Measurements from ENCODE around the gene FYN. TPM values are rescaled to one million over a fixed set of nuclear protein-coding genes. Genes with fewer than 3 reads are reported as not detected.

FYN gene
- total and polyA plus RNA-seq, 10 of the 15 experiments (the other 5 are each of a cell fraction or from before 2014, with no cell fraction given) = 51.4 to 247 (median 138) TPM

DNA sequence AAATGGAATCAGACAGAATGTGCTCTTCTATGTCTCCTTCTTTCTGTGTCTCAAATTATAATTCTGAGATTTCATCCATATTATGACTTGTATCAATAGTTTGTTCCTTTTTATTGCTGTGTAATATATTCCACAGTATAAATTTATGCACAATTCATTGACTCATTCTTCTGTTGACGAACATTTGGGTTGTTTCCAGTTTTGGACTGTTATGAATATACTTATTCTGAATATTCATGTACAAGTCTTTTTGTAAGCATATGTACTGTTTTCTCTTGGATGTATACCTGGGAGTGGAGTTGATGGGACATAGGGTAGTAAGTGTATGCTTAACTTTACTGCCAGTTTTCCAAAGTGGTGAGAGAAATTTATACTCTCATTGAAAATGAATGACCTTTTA, 239.4 kb downstream of the FYN start:
- H4K20me1 ChIP-seq (ENCODE audit: control insufficient read depth, insufficient read depth) = no peaks in the 10 kb centered on the region
- no peaks in the 10 kb centered on the region for H3K4me1 ChIP-seq (ENCODE audit: control insufficient read depth, insufficient read depth, low read length)
- no peak overlapping the region for H3K4me3 ChIP-seq
- H3K27me3 ChIP-seq (replicated peaks in 1 of 2; ENCODE audit: control insufficient read depth in 2 of 2, insufficient read depth in 2 of 2, low read length in 1 of 2) = no peaks in the 10 kb centered on the region
- RAD21 ChIA-PET (ENCODE audit: unreplicated experiment) = no interaction called here
- no peak overlapping the region for H3K4me2 ChIP-seq (ENCODE audit: control insufficient read depth, insufficient read depth)
- H2AFZ ChIP-seq (ENCODE audit: control insufficient read depth, low read depth, low read length) = no peak overlapping the region
- FAIRE-seq (no peak), DNase-seq (ENCODE audit: low read depth, low spot score) (no peak), ATAC-seq (no peak)
- no peaks in the 10 kb centered on the region for H3K79me2 ChIP-seq (ENCODE audit: control insufficient read depth, insufficient read depth, low read length)
- intact Hi-C loops (cut with micrococcal nuclease; ENCODE audit: unreplicated experiment) (no loop called here), in situ Hi-C loops (cut with MboI) (no loop called here)
- no peaks in the 10 kb centered on the region; the same call in 2 of the 3 replicates for H3K9me3 ChIP-seq (replicated peaks; ENCODE audit: control insufficient read depth, insufficient read depth, low read length)
- POLR2A ChIA-PET = no interaction called here
- SMC1A ChIA-PET (ENCODE audit: uncharacterized antibody, unreplicated experiment) = interaction anchor here (1.1 to 1.2 kb wide), 2 partner anchors 22 to 28 kb away, joined by 3 read pairs; partner anchors contain the start of gene TRAF3IP2
- H3K9ac ChIP-seq (ENCODE audit: control insufficient read depth, insufficient read depth, low read length) = no peak overlapping the region
- BruUV-seq (replicated peaks) = no TSS peak
- CTCF ChIA-PET = no interaction called here
- 0% methylated on average over 1 of the region's 1 CpG for WGBS (ENCODE audit: insufficient coverage, insufficient replicate concordance, low lambda C conversion rate, missing lambda C conversion rate)
- no peak overlapping the region for H3K27ac ChIP-seq (ENCODE audit: control insufficient read depth, insufficient read depth)
- no peaks in the 10 kb centered on the region for H3K36me3 ChIP-seq (ENCODE audit: control insufficient read depth in 2 of 2, insufficient read depth in 2 of 2, low read length in 1 of 2)
- TF ChIP-seq, protein P1, sequence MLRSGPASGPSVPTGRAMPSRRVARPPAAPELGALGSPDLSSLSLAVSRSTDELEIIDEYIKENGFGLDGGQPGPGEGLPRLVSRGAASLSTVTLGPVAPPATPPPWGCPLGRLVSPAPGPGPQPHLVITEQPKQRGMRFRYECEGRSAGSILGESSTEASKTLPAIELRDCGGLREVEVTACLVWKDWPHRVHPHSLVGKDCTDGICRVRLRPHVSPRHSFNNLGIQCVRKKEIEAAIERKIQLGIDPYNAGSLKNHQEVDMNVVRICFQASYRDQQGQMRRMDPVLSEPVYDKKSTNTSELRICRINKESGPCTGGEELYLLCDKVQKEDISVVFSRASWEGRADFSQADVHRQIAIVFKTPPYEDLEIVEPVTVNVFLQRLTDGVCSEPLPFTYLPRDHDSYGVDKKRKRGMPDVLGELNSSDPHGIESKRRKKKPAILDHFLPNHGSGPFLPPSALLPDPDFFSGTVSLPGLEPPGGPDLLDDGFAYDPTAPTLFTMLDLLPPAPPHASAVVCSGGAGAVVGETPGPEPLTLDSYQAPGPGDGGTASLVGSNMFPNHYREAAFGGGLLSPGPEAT (IDR thresholded peaks at IDR 0.05; ENCODE audit: low read depth) = no peak
- TF ChIP-seq CEBPB (IDR thresholded peaks at IDR 0.05; ENCODE audit: borderline replicate concordance in 1 of 2, low read depth in 2 of 2, low read length in 2 of 2) = no peak

DNA sequence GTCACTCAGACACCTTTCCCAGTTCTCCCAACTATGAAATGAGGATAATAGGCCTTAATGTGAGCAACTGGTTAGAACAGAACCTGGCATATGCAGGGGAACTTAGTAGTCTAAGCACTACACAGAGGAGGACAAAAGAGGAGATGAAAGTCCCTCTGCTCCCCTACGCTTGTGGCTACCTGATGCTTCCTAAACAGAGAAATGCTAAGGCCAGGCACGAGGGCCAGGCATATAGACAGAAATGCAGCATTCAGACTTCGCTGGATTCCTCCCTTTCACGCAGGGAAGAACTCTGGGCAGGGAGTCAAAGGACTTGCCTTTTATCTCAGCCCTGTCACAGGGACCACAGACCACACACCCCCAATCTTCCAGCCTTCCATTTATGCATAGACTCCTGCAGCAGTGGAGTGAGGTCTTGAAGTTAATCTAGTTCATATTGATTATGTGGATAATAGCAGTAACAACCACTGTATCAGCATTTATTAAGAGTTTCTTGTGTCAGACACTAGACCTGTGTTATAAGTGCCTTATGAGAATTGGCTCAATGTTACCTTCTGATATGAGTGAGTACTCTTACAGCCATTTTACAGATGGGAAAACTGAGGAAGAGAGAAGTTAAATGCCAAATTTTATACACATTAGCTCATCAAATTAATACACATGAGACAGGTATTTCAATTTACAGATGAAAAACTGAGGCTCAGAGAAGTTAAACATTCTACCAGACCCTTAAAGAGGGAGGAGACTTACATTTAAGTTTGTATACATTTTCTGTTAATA, 240.6 kb downstream of the FYN start:
- CTCF ChIA-PET = no interaction called here
- RAD21 ChIA-PET (ENCODE audit: unreplicated experiment) = no interaction called here
- in situ Hi-C loops (cut with MboI) (no loop called here), intact Hi-C loops (cut with micrococcal nuclease; ENCODE audit: unreplicated experiment) (no loop called here)
- SMC1A ChIA-PET (ENCODE audit: uncharacterized antibody, unreplicated experiment) = interaction anchor here (1.1 to 1.2 kb wide), 2 partner anchors 23 to 27 kb away, joined by 3 read pairs; partner anchors contain the start of gene TRAF3IP2
- Histone ChIP-seq H3K4me2 (ENCODE audit: control insufficient read depth, insufficient read depth) (no peak overlapping the region), H3K27ac (ENCODE audit: control insufficient read depth, insufficient read depth) (no peak overlapping the region), H2AFZ (ENCODE audit: control insufficient read depth, low read depth, low read length) (no peak overlapping the region), H3K9ac (ENCODE audit: control insufficient read depth, insufficient read depth, low read length) (no peak overlapping the region), H3K36me3 (ENCODE audit: control insufficient read depth in 2 of 2, insufficient read depth in 2 of 2, low read length in 1 of 2) (no peaks in the 10 kb centered on the region), H3K4me1 (ENCODE audit: control insufficient read depth, insufficient read depth, low read length) (no peaks in the 10 kb centered on the region), H3K79me2 (ENCODE audit: control insufficient read depth, insufficient read depth, low read length) (no peaks in the 10 kb centered on the region), H3K4me3 (no peak overlapping the region), H4K20me1 (ENCODE audit: control insufficient read depth, insufficient read depth) (no peaks in the 10 kb centered on the region), H3K27me3 (replicated peaks in 1 of 2; ENCODE audit: control insufficient read depth in 2 of 2, insufficient read depth in 2 of 2, low read length in 1 of 2) (0 out of 4 replicates have a peak, but pooled peaks cover 0 to 4% of the 10 kb centered on the region in 2 experiments), H3K9me3 (replicated peaks; ENCODE audit: control insufficient read depth, insufficient read depth, low read length) (no peaks in the 10 kb centered on the region; the same call in 2 of the 3 replicates)
- DNase-seq (ENCODE audit: low read depth, low spot score) = no peak
- no peak for FAIRE-seq
- no TSS peak for BruUV-seq (replicated peaks)
- POLR2A ChIA-PET = interaction anchor here (0.7 kb wide), 1 partner anchor 232 kb away, joined by 5 read pairs; no protein-coding TSS in a partner anchor
- no peak for ATAC-seq
- 20% methylated on average over 4 of the region's 4 CpGs for WGBS (ENCODE audit: insufficient coverage, insufficient replicate concordance, low lambda C conversion rate, missing lambda C conversion rate)
- TF ChIP-seq JUNB (IDR thresholded peaks at IDR 0.05) (no peak), SMAD5 (IDR thresholded peaks at IDR 0.05; ENCODE audit: low read depth) (no peak), LARP7 (IDR thresholded peaks at IDR 0.05) (no peak), ZNF207 (IDR thresholded peaks at IDR 0.05; ENCODE audit: borderline replicate concordance) (no peak), KAT2A (conservative IDR thresholded peaks at IDR 0.05; ENCODE audit: control insufficient read depth, low read depth, low read length) (no peak), TBL1XR1 (IDR thresholded peaks at IDR 0.05; ENCODE audit: low read depth, low read length) (no peak), ZNF217 (IDR thresholded peaks at IDR 0.05) (no peak), ZZZ3 (IDR thresholded peaks at IDR 0.05; ENCODE audit: control insufficient read depth, insufficient read length, low read depth) (no peak)
- TF ChIP-seq, protein P2, sequence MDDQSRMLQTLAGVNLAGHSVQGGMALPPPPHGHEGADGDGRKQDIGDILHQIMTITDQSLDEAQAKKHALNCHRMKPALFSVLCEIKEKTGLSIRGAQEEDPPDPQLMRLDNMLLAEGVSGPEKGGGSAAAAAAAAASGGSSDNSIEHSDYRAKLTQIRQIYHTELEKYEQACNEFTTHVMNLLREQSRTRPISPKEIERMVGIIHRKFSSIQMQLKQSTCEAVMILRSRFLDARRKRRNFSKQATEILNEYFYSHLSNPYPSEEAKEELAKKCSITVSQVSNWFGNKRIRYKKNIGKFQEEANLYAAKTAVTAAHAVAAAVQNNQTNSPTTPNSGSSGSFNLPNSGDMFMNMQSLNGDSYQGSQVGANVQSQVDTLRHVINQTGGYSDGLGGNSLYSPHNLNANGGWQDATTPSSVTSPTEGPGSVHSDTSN (IDR thresholded peaks at IDR 0.05; ENCODE audit: insufficient replicate concordance, low read depth, low read length) = no peak
